ENCODE results near the gene ITM2B.

DNA sequence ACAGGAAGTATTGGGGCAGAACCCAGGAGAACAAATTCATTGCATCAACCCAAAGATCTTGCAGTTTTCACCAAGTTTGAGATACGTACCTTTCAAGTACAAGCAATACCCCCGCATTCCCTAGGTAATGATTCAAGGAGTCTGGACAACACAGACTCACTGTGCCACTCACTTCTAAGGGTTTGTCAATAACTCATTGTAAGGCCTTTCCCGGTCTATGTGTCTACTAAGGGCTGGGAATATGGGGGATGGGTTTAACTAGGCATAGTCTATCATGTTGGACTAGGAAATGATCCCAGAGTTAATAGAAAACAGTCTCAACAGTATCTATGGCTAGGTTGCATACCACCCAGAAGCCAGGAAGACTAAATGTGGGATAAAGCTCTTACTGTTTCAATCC is 8.3 kb upstream of the ITM2B start:
- TF ChIP-seq CTCF (IDR thresholded peaks at IDR 0.05) (no peak), POLR2A (IDR thresholded peaks at IDR 0.05) (no peak)
